ENCODE data around the gene IL34.

IL34 gene

DNA sequence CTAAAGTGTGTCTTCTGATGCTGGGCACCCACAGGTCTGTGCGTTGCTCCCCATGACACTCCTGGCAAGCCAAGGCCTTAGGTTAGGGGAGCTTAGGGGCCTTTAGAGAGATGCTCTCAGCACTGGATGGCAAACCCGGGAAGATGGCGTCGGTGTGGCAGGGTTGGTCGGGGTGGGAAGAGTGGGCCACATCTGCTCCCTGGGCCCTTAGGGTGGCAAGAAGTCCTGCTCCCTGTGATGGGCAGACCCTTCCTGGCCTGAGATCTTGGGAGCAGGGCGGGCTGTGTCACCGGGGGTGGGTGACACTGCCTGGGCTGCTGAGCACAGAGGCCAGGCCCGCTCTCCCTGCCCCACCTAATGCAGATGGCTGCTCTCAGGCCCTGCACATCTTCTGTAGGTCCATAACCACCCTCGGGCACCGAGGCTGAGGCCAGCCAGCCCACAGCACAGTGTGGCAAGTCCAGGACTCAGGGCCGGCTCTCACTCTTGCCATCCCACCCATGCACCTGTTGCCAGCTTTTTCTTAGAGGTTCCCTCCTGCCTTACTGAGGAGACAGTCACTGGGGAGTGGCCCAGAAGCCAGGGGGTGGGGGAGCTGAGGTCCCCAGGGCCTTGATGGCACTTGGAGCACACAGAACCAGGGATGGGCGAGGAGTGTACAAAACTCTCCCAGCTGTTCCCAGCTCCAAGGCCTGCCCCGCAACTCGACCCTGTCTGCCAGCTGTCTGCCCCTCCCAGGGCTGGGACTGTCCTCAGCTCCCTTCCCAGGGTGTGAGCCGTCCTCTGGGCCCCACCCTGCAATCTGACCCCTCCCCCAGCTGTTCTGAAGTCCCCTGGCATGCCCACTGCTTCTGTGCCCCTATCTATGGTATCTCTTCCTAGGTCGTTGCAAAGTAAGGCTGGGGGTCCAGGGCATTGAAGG is 43.9 kb downstream of the IL34 start:
- no peak for DNase-seq

DNA sequence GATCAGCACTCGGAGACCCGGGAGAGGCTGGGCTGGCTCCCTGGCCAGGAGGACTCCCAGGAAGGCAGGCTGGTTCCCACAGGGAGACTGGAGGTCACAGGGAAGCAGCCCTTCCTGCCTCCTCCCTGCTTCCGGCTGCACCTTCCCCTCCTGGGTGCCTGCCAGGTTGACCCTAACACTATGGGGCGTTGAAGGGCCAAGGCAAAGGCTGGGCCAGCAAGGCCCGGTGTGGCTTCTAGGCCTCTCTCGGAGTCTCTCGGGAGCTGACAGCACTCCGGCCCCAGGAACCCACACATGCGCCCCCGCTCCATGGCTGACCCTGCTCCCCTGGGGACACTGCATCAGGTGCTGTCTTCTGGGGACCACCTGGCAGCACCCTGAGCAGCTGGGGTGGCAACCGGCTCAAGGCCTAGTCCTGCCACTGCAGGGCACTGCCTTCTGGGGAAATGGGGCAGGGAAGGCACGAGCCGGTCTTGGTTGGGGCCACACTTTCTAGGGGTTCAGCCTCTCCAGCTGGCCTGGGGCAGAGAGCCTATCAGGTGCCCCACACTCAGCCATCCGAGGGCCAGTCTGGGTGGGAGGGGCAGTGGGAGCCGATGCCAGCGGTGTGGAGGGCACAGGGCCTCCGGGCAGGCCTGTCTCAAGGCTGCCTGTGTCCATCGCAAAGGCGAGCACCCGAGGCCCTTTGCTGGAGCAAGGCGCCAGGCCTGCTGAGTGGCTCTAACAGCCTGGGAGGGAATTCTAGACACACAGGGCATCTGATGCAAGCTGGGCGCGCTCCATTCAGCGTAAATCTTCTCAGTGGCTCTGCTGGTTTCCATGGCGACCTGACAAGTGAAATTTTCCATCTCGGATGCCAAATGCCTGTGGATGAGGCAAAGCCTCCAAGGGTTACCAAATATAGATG is 45.1 kb downstream of the IL34 start:
- no peak for DNase-seq

DNA sequence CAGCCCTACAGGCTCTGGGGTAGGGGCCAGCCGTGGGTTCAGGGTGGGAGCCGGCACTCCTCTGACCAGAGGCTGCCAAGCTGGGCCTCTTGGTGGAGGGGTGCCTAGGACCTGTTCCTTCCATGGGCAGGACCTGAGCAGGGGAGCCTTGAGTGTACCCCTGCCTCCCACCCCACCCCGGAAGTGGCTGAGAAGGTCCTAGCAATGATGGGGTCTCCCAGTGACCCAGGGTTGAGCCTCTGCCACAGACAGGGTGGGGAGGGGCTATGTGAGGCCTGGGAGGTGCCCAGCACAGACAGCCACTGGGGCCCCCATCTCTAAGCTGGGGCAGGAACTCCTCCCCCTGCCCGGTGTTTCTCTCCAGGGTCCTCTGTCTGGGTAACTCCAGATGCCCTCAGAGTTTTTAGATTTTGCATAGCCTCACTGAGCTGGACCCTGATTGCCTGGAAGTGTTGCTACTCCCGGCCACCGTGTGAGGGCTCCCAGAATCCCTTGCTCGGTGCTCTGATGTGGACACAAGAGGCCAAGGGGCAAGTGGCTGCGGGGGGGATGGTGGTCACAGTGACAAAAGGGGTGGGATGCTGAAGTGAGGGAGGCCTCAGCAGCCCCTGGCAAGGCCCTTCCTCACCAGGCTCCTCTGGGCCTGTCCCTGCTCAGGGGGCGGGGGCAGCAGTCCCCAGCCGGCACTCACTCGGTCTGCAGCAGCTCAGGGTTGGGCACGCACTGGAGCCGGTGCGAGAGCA is 45.9 kb downstream of the IL34 start:
- DNase-seq, result no peak

DNA sequence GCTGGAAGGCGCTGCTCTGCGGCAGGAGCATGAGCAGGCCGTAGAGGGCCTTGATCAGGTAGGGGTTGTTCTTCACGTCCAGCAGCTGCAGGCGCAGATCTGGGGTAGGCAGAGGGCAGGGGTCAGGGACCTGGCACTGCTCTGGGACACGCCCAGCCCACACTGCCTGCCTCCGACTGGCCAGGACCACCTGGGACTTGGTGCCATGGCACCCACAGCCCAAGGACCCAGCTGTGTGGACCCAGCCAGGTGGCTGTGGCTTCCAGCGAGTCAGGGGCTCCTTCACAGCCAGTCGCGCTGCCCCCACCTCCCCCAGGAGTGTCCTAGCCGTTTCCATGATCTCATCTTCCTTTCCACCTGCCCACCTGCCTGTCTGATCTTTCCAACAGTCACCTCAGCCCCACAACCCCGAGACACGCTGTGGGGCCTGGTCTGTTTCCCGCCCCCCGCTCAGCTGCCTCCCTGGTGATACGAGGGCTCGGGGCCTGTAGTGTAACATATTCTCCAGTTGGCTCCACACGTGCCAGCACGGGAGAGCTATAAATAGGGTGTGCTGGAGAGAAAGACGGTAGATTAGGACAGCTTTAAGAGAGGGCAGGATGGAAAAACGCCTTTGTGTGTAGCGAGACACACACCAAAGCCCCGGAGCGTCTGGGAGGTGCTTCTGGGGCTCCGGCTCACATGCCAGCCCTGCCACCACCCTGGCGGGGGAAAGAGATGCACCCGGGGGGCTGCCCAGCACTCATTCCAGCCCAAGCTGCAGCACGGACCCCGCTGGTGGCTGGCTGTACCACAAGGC is 46.7 kb downstream of the IL34 start:
- no peak for DNase-seq

DNA sequence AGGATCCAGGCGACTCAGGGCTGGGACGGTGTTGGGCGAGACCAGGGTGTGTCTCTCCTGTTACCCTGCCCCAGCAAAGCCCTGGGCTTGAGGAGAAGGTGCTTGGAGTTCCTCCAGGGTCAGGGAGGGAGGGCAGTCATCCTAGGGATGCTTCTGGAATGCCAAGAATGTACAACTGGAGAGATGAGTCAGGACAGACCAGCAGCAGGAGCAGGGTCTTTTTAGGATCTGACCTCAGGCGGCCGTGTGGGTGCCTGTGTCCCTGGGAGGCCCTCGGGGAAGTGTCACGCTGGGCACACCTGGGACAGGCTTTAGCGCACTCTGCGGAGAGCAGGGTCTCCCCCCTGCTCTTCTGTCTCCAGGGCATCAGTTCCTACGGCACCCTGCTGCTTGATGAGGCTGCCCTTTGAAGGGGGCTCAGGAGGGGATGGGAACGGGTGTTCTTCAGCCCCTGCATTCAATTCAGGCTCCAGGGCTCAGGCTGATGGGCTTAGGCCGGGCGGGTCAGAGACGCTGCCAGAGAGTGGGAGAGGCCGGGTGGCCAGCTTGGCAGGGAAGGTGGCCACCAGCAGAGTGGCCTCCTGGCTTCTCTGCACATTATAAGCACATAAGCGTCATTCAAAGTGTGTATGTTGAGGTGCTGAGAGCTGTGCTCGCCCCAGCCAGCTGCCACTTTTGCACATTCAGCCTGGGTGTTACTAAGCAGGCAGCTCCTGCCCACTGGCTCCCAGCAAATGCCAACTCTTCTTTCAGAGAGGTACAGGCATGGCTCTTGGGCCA is 47.9 kb downstream of the IL34 start:
- no peak for DNase-seq

DNA sequence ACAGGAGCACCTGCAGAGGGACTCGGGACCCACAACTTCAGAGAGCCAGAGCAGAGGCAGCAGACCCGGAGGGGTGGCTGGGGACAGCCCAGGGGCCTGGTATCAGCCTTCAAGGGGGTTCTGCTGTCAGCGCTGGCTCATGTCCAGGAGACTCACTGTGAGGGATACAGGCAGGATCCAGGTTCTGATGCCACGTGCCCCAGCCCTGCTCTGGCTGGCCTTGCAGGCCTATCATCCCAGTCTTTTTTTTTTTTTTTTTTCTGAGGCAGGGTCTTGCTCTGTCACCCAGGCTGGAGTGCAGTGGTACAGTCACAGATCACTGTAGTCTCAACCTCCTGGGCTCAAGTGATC is 48.5 kb downstream of the IL34 start:
- no peak for DNase-seq

DNA sequence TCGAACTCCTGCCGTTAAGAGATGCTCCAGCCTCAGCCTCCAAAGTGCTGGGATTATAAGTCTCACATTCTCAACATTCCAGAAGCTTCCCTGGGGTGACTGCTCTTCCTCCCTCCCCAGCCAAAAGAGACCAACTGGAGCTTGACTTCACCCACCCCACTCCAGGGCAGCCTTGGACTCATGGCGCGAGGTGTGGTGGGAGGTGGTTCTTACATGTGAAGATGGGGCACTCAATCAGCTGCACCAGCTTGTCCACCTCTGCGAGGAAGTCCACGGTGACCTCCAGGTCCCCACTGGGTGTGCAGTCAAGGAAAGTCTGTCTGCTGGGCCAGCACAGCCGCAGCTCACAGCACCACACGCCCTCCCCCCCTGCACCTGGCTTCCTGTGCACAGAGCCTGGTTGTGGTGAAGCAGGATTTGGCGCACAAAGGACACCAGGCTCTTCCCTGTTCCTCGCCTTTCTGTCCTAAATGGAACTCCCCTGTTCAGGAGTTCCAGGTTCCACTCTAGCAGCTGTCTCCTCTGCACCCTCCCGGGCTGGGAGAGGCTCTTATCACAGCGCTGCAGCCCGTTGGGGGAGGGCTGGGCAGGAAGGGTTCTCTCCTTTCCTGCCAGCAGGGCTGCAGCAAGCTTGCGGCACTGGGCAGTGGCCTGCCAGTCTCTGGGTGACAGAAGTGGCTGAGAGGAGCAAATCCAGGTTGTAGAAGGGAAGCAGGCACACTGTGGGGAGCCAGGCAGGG is 49.1 kb downstream of the IL34 start:
- no peak for DNase-seq

DNA sequence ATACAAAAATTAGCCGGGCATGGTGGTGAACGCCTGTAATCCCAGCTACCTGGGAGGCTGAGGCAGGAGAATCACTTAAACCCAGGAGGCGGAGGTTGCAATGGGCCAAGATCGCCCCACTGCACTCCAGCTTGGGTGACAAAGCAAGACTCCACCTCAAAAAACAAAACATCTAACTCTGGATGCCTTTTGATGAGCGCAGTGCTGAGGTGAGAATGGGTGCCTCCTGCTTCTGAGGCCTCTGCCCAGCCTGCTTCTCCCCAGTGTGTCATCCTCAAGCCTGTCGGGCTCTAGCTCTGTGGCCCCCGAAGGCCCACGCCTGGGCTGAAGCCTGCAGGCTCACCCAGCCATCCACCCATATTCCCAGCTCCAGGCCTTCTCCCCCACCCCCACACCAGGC is 50.0 kb downstream of the IL34 start:
- no peak for DNase-seq

DNA sequence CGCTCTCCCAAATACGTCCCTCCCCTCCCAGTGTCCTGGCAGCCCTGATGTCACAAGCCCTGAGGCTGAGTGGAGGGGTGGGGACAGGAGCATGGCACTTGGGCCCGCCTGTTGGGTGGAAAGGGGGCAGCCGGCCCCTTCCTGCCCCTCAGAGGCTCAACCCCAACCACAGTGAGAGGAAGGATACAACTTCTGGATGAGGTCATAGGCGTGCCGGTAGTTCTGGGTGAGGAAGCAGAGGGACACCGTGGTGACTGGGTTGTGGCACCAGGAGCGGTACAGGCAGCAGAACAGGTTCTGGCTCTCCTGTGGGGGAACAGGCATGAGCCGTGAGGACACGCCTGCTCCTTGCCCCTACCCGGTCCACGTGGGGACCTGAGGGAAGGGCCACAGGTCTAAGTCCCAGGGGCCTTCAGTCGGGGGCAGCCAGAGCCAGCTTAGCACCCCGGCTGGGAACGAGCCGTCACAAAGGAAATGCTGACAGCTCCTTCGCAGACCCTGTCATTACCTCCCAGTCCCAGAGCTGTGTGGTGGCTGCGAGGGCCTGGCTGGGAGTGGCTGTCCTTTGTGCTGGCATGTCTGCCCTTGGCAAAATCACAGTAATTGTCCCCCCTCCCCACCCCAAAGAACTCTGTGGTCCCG is 50.7 kb downstream of the IL34 start:
- no peak for DNase-seq

DNA sequence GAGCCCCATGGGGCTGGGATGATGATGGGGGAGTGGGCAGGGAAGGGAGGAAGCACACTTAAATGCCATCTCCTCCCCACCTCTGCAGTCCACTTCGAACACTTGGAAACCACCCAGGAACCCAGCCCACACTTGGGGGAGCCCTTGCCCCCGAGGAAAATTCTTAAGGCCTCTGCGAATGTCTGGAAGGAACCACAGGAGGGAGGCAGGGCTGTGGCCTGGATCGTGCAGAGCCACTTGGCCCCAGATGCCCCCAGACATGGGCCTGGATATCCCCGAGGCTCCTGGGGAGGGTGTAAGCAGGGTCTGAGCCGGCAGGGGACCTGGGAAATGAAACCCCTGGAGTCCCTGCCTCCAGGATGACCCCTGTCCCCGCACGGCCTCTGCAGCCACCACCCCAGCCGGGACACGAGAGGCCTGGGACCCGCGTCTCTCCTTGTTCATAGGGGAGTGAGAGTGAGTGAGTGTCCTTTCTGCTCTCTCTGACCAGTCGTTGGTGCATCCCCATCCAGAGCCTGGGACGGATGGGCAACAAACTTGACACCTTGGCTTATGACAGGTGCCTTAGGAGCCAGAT is 51.3 kb downstream of the IL34 start:
- DNase-seq, result no peak

DNA sequence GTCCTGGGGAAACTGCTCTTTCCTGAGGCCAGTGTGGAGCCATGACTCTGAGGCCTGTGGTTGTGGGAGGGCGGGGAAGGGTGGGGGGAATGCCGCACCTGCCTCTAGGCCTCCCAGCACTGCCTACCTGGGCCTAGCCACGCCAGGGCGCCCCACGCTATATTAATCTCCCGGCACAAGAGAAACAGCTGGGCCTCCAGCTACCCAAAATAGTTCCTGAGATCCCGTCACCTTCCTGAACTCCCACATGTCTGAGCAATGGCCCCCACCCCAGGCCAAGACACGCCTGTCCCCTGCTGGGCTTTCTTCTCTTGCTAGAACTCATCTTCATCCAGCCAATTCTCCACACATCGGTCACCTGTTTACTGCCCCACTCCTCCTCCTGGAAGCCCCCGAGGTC is 52.5 kb downstream of the IL34 start:
- DNase-seq, result no peak

DNA sequence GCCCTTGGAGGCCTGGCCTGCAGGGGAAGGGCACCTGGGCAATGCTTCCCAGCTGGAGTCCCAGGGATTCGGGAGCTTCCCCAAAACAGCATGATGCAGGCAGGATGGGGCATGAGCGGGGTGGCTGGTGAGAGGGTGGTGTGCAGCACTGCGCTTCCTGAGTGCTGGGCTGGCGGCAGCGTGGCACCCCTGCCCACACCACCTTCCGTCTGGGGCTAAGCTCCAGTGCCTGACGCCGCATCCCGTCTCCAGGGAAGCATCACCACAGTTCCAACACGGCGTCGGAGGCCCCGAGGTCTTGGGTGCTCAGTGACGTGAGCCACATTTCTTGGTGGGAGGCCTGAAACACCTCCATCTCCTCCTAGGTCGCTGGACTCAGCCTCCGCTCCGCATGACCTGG is 53.3 kb downstream of the IL34 start:
- DNase-seq, result no peak

DNA sequence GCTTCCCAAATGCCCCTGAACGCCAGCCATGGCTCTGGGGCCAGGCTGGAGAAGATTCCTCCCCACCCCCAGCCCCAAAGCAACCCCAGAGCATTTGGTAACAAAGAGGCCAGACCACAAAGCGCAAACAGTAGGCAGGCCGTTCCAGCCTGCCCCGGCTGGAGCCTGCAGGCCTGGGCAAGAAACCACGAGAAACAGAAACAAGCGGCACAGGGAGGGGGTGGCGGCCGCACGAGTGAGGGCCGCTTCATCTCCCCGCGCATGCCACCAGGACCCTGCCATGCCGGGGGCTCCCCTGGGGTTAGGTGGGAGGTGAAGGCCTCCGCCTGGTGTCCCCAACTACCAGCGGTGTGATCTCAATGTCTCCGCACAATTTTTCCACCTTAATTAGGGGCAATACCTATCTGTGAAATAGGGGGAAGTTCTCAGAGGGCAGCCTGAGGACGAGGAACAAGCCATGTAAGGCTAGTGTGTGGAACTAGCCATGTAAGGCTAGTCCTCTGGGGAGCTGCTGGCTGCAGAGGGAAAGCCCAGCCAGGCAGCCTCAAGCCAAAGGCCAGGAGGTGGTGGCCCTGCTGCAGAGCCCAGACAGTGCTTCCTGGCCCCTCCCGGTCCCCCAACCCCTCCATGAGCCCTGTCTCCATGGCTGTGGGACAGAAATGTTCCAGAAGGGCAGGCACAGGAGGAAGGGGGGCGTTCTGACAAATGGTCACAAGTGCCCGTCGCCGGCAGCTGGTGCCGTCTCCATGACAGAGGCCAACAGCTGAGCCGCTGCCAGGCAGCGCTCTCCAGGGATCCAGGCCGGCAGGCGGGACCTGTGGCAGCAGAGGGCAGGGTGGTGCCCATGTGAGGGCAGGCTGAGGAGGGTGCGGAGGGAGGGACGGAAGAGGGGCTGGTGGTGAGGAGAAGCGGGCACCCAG is 54.0 kb downstream of the IL34 start:
- no peak for DNase-seq

DNA sequence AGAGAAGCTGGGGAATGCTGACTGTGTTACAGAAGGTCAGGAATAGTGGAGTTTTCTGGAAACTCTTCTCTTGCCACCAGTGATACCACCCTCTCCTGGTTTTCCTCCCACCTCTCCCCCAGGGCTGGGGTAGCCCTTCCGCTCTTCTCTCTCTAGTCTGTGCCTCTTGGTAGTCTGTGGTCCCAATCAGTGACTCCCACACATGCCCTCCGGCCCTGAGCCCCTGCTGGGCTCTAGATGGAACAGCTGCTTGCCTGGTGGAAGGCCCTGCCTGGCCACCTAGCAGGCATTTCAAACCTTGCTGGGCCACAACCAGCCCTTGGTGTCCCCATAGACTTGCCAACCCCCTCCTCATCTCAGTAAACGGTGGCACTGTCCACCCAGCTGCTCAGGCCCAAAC is 54.7 kb downstream of the IL34 start:
- no peak for DNase-seq

DNA sequence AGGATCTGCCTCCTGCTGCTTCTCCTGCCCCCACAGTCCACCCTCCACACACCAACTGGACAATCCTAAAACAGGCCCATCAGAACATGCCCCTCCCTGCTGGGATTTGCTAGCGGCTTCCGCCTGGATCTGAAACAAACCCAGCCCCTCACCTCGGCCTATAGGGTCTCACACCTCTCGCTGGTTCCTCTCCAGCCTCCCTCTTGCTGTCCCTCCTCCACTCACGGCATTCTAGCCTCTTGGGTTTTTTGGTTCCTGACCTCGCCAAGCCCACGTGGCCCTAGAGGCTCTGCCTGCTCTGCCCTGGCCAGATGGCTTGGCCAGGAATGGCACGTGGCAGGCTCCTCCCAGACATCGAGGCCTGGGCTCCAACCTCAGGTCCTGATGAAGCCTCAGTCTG is 55.2 kb downstream of the IL34 start:
- DNase-seq, result no peak

DNA sequence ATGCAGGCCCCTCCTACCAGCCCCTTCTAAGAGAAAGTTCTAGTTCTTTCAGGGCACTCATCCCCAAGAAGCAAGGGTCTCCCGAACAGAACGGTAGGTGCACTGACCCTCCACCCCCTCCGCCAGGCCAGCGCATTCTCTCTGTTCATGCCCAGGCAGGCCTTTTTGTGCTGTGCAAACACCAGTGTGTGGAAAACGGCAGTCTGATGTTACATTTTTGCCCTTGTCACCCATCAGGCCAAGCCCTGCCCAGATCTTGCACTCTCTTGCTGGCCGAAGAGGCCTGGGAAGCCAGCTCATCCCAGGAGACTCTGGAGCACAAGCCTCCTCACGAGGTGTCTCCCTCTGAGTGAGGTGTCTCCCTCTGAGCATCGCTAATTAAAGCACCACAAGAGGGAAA is 55.6 kb downstream of the IL34 start:
- DNase-seq, result no peak

DNA sequence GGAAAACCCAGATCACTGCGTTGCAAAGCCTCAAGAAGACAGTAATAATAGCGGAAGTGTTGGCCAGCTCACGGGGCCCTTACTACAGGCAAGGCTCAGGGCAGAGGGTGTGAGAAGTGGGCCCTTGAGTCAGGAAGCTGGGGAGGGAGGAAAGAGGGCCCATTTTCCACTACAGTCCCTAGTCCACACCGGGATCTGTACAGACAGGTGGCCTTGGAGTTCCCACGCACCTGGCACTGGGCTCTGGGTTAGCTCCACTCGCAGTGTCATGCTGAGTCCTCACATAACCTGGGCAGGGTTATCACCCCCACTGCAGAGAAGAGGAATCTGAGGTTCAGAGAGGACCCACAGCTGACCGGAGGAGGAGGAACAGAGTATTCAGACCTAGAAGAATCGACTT is 56.3 kb downstream of the IL34 start:
- no peak for DNase-seq

DNA sequence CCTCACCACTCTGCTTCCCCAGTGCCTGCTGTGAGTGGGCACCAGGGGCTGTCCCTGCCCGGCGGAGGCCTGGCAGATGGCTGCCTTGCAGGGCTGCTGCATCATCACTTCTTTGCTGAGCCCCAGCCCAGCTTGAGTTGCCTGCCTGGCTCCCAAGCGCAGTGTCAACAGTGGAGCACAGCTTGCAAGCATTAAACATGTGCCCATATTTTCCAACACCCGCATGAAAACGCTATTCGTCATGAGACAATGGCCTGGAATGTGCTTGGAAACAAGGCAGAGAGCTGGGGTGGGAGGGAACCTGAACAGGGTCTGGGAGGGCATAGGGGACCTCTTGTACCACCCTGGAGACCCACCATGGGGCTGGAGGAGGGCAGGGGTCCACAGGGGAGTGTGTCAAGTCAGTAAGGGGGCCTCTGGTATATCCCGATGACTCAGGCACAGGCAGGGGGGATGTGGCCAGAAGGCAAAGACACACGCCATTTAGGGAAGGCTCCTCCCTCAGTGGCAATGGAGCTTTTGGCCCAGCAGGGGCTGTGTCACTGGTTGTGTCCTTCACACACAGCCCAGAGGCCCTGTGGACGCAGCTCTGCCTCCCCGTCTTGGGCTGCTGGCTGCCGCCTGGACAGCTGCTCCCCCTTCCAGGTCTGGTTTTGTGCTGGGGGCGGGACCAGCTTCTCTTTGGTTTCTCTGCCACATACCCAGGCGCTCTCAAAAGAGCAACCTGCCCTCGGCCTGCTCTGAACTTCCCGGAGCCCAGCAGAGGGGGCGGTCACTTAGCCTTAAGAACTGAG is 56.9 kb downstream of the IL34 start:
- DNase-seq, result no peak
